Gastroesophageal sphincter (tissue), 4 donors: ENCODE data around the gene LHX2. TPM values are rescaled to one million over a fixed set of nuclear protein-coding genes. Genes with fewer than 3 reads are reported as not detected.

Source experiments
- ATAC-seq: fragments of 150-250 bp; one replicate; pipeline ENCODE4 v1.9.1; 2016; ENCODE audit warnings: mild to moderate bottlenecking, moderate library complexity
- H3K27ac ChIP-seq, 4 donors: fragments of 200-600 bp; sonication (generic) in 3 of 4; 1 replicate in 3 of 4; 2 replicates in 1 of 4; pipeline ENCODE4 v1.5.1; 2016 to 2019
- H3K27me3 ChIP-seq: fragments of 200-600 bp; sonication (generic); one replicate; pipeline ENCODE4 v1.5.1; 2019
- H3K36me3 ChIP-seq, 2 donors: fragments of 200-600 bp; sonication (generic); one replicate each; pipeline ENCODE4 v1.5.1; 2019; ENCODE audit warnings: control low read depth in 1 of 2
- H3K4me1 ChIP-seq, 3 donors: fragments of 200-600 bp; sonication (generic); 1 replicate in 2 of 3; 2 replicates in 1 of 3; pipeline ENCODE4 v1.5.1; 2016 to 2019; ENCODE audit warnings: control low read depth in 2 of 3
- H3K4me3 ChIP-seq, 2 donors: fragments of 200-600 bp; sonication (generic); one replicate each; pipeline ENCODE4 v1.5.1; 2019; ENCODE audit warnings: mild to moderate bottlenecking in 1 of 2, moderate library complexity in 1 of 2
- H3K9me3 ChIP-seq, 3 donors: fragments of 200-600 bp; sonication (generic); one replicate each; pipeline ENCODE4 v1.5.1; 2017 to 2019; ENCODE audit warnings: control low read depth in 2 of 3
- CTCF ChIP-seq, 4 experiments: fragments of 200-600 bp in 2 of 4; fragments of 450-650 bp in 2 of 4; sonication (generic) in 1 of 4; IDR thresholded peaks; one replicate each; pipeline ENCODE4 v1.5.1; 2017 to 2019; ENCODE audit warnings: antibody characterized with exemption in 4 of 4, mild to moderate bottlenecking in 2 of 4, moderate library complexity in 2 of 4
- EP300 ChIP-seq: sonication (generic); formaldehyde crosslinking; IDR thresholded peaks from one replicate; pipeline ENCODE4 v1.6.1; 2017; ENCODE audit warnings: antibody characterized with exemption, mild to moderate bottlenecking
- POLR2A ChIP-seq, 2 donors: fragments of 450-650 bp; IDR thresholded peaks; one replicate each; pipeline ENCODE4 v1.6.1; 2017; ENCODE audit warnings: antibody characterized with exemption in 2 of 2, mild to moderate bottlenecking in 2 of 2, moderate library complexity in 1 of 2
- POLR2AphosphoS5 ChIP-seq: sonication (generic); formaldehyde crosslinking; IDR thresholded peaks from one replicate; pipeline ENCODE4 v1.6.1; 2017; ENCODE audit warnings: antibody characterized with exemption
- WGBS, 2 donors: methylation state at CpG; one replicate each; pipeline ENCODE4 v1.1.5; 2018; ENCODE audit warnings: low coverage in 1 of 2; 5-methylcytosine and 5-hydroxymethylcytosine counted together
- total RNA-seq, 4 donors: library from RNA; depleted of rRNA; stranded (reverse); fragments of >200 nt; gene quantifications; one replicate each; pipeline ENCODE4 v1.1.0, GENCODE V29; 2016

The LHX2 gene
- total RNA-seq, 4 donors from 2014 or later: not detected

GRCh38 chr9:124029617-124030016 lies 18.0 kb downstream of the LHX2 start:
- no peak for TF ChIP-seq CTCF (IDR thresholded peaks at IDR 0.05)
- no peak for TF ChIP-seq EP300
- no peak for TF ChIP-seq POLR2AphosphoS5
- no peak for TF ChIP-seq POLR2A (IDR thresholded peaks at IDR 0.05)

GRCh38 chr9:124030969-124031451 lies 19.4 kb downstream of the LHX2 start:
- no peak overlapping the region for H3K27ac ChIP-seq
- no peaks in the 10 kb centered on the region for H3K9me3 ChIP-seq
- WGBS, 2 donors: 74 to 100% methylated on average over 1 to 6 of the region's 16 CpGs
- no peaks in the 10 kb centered on the region for H3K36me3 ChIP-seq
- peaks cover 84% of the 10 kb centered on the region for H3K27me3 ChIP-seq
- H3K4me3 ChIP-seq: no peak overlapping the region
- TF ChIP-seq POLR2A (IDR thresholded peaks at IDR 0.05) (no peak), EP300 (no peak)
- ATAC-seq: no peak
- H3K4me1 ChIP-seq: no peaks in the 10 kb centered on the region

More at GRCh38 chr9:124029617-124030016, 18.0 kb downstream of the LHX2 start:
- H3K4me3 ChIP-seq: no peak overlapping the region
- peaks cover 82% of the 10 kb centered on the region for H3K27me3 ChIP-seq
- H3K9me3 ChIP-seq: no peaks in the 10 kb centered on the region
- no peaks in the 10 kb centered on the region for H3K4me1 ChIP-seq
- no CpG with 5 or more reads among the region's 12 CpGs for WGBS, 2 donors
- no peaks in the 10 kb centered on the region for H3K36me3 ChIP-seq
- no peak for ATAC-seq
- no peak overlapping the region for H3K27ac ChIP-seq

- ATAC-seq: no peak
- H3K4me1 ChIP-seq: no peaks in the 10 kb centered on the region
- no peaks in the 10 kb centered on the region for H3K9me3 ChIP-seq
- no peaks in the 10 kb centered on the region for H3K36me3 ChIP-seq
- peaks cover 91% of the 10 kb centered on the region for H3K27me3 ChIP-seq
- TF ChIP-seq POLR2AphosphoS5 (no peak), EP300 (no peak), CTCF (IDR thresholded peaks at IDR 0.05) (no peak), POLR2A (IDR thresholded peaks at IDR 0.05) (no peak)
- no peak overlapping the region for H3K4me3 ChIP-seq
- no peak overlapping the region for H3K27ac ChIP-seq
- 0 to 4% methylated on average over 7 to 9 of the region's 24 CpGs for WGBS, 2 donors
Observed at GRCh38 chr9:124032247-124032646, 20.7 kb downstream of the LHX2 start.

GRCh38 chr9:124033348-124033747 lies 21.8 kb downstream of the LHX2 start:
- H3K4me1 ChIP-seq: no peaks in the 10 kb centered on the region
- H3K27me3 ChIP-seq: peaks cover 97% of the 10 kb centered on the region
- no peak for TF ChIP-seq CTCF (IDR thresholded peaks at IDR 0.05)
- TF ChIP-seq POLR2A (IDR thresholded peaks at IDR 0.05): no peak
- no peak for TF ChIP-seq EP300
- TF ChIP-seq POLR2AphosphoS5: no peak
- ATAC-seq: no peak
- no peak overlapping the region for H3K27ac ChIP-seq
- no peaks in the 10 kb centered on the region for H3K36me3 ChIP-seq
- H3K9me3 ChIP-seq: no peaks in the 10 kb centered on the region
- WGBS, 2 donors: 79 to 89% methylated on average over 3 of the region's 5 CpGs
- H3K4me3 ChIP-seq: no peak overlapping the region

GRCh38 chr9:124033967-124034366 lies 22.4 kb downstream of the LHX2 start:
- peaks cover 98% of the 10 kb centered on the region for H3K27me3 ChIP-seq
- 81% methylated on average over 3 of the region's 3 CpGs; no CpG with 5 or more reads in 1 of the 2 donors for WGBS, 2 donors

More at GRCh38 chr9:124033967-124034366, 22.4 kb downstream of the LHX2 start:
- TF ChIP-seq POLR2A (IDR thresholded peaks at IDR 0.05): no peak
- TF ChIP-seq CTCF (IDR thresholded peaks at IDR 0.05): no peak
- no peak for TF ChIP-seq EP300
- TF ChIP-seq POLR2AphosphoS5: no peak
- Histone ChIP-seq H3K4me1 (no peaks in the 10 kb centered on the region), H3K36me3 (no peaks in the 10 kb centered on the region), H3K4me3 (no peak overlapping the region), H3K9me3 (no peaks in the 10 kb centered on the region), H3K27ac (no peak overlapping the region)
- no peak for ATAC-seq
